Umbilical cord (tissue), 2 donors: ENCODE data around the gene SNRK. TPM values are rescaled to one million over a fixed set of nuclear protein-coding genes. Genes with fewer than 3 reads are reported as not detected.

Experiments
- DNase-seq: peaks from one replicate; pipeline ENCODE4 v3.0.0-alpha.2; 2015; ENCODE audit warnings: low spot score
- total RNA-seq: library from RNA; depleted of rRNA; stranded (reverse); fragments of >200 nt; gene quantifications from one replicate; pipeline ENCODE4 v1.2.3, GENCODE V29; 2014; ENCODE audit warnings: low replicate concordance; ENCODE audit not compliant: insufficient read depth

The SNRK gene
- total RNA-seq, 1 donor from 2014 or later: 27.4 TPM

- no peak for DNase-seq
These were observed 23.3 kb downstream of the SNRK start for GRCh38 chr3:43309372-43310305.

GRCh38 chr3:43316783-43317460 lies 30.6 kb downstream of the SNRK start:
- no peak for DNase-seq

- peak; percentile 5 for DNase-seq
These were observed 31.3 kb downstream of the SNRK start for GRCh38 chr3:43317461-43318316.

GRCh38 chr3:43319376-43319775 lies 33.0 kb downstream of the SNRK start:
- no peak for DNase-seq

GRCh38 chr3:43319794-43320193 lies 33.5 kb downstream of the SNRK start:
- DNase-seq: no peak

GRCh38 chr3:43320288-43320687 lies 33.9 kb downstream of the SNRK start:
- DNase-seq: no peak

- DNase-seq: no peak
These were observed 37.2 kb downstream of the SNRK start for GRCh38 chr3:43323541-43323940.

- peak; percentile 42 for DNase-seq
These were observed 40.7 kb downstream of the SNRK start for GRCh38 chr3:43326891-43327581.

GRCh38 chr3:43327582-43327979 lies 41.2 kb downstream of the SNRK start:
- DNase-seq: no peak

GRCh38 chr3:43328653-43329052 lies 42.3 kb downstream of the SNRK start:
- no peak for DNase-seq

GRCh38 chr3:43330981-43331380 lies 44.6 kb downstream of the SNRK start:
- no peak for DNase-seq

- no peak for DNase-seq
These were observed 45.0 kb downstream of the SNRK start for GRCh38 chr3:43331381-43331780.

GRCh38 chr3:43334976-43335375 lies 48.6 kb downstream of the SNRK start:
- DNase-seq: no peak

GRCh38 chr3:43335799-43336198 lies 49.5 kb downstream of the SNRK start:
- DNase-seq: no peak

GRCh38 chr3:43338295-43338694 lies 52.0 kb downstream of the SNRK start:
- DNase-seq: no peak

GRCh38 chr3:43340403-43340802 lies 54.1 kb downstream of the SNRK start:
- DNase-seq: no peak

- no peak for DNase-seq
These were observed 55.4 kb downstream of the SNRK start for GRCh38 chr3:43341788-43342187.

- DNase-seq: no peak
These were observed 56.8 kb downstream of the SNRK start for GRCh38 chr3:43343185-43343584.

- no peak for DNase-seq
These were observed 57.5 kb downstream of the SNRK start for GRCh38 chr3:43343815-43344214.

- DNase-seq: peak; percentile 5
These were observed 58.2 kb downstream of the SNRK start for GRCh38 chr3:43344520-43344919.

GRCh38 chr3:43345246-43345645 lies 58.9 kb downstream of the SNRK start:
- no peak for DNase-seq
